ENCODE data around the gene SHC3. TPM values are rescaled to one million over a fixed set of nuclear protein-coding genes. Genes with fewer than 3 reads are reported as not detected.

Gene SHC3
- polyA plus RNA-seq, 1 donor from 2014 or later: 22.9 TPM

DNA sequence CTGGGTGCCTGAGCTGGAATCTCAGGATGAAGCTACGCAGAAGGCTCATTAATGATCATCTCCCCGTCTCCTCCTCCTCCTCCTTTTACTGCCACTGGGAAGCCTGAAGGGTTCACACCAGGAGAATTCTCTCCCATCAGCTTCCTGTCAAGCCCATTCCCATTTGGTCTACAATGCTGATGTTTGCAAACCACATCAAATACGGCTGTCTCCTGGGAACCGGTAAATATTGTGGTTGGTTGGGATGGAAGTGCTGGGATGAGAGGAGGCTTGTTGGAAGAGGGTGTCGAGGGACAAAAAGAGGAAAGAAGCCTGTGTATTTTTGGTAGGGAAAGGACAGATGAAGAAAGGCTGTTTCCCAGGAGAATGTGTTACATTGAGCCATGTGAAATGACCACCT, 200.6 kb downstream of the SHC3 start:
- Histone ChIP-seq H3F3A (ENCODE audit: insufficient read depth, low read length, poor library complexity, severe bottlenecking) (no peaks in the 10 kb centered on the region), H4K20me1 (ENCODE audit: insufficient read depth) (no peaks in the 10 kb centered on the region), H3K9ac (ENCODE audit: low read length) (no peak overlapping the region), H3K4me2 (ENCODE audit: low read length) (no peak overlapping the region), H3K4me3 (ENCODE audit: low read length) (no peak overlapping the region), H3K9me3 (ENCODE audit: low read length) (no peaks in the 10 kb centered on the region), H3K27ac (ENCODE audit: low read length) (no peak overlapping the region), H2AFZ (ENCODE audit: low read depth, low read length) (no peak overlapping the region), H3K36me3 (ENCODE audit: insufficient read depth, low read length) (no peaks in the 10 kb centered on the region), H3K9me2 (ENCODE audit: insufficient read depth, low read length) (no peaks in the 10 kb centered on the region), H3K79me2 (replicated peaks; ENCODE audit: insufficient read depth, low read length) (no peaks in the 10 kb centered on the region), H3K27me3 (ENCODE audit: insufficient read depth, low read depth, low read length) (no peaks in the 10 kb centered on the region)
- TF ChIP-seq, protein P1, sequence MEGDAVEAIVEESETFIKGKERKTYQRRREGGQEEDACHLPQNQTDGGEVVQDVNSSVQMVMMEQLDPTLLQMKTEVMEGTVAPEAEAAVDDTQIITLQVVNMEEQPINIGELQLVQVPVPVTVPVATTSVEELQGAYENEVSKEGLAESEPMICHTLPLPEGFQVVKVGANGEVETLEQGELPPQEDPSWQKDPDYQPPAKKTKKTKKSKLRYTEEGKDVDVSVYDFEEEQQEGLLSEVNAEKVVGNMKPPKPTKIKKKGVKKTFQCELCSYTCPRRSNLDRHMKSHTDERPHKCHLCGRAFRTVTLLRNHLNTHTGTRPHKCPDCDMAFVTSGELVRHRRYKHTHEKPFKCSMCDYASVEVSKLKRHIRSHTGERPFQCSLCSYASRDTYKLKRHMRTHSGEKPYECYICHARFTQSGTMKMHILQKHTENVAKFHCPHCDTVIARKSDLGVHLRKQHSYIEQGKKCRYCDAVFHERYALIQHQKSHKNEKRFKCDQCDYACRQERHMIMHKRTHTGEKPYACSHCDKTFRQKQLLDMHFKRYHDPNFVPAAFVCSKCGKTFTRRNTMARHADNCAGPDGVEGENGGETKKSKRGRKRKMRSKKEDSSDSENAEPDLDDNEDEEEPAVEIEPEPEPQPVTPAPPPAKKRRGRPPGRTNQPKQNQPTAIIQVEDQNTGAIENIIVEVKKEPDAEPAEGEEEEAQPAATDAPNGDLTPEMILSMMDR (IDR thresholded peaks at IDR 0.05; ENCODE audit: poor library complexity, severe bottlenecking): no peak
- no peak for TF ChIP-seq TAF1 (IDR thresholded peaks at IDR 0.05; ENCODE audit: low read depth)
- no peak for TF ChIP-seq MXI1 (conservative IDR thresholded peaks at IDR 0.05; ENCODE audit: poor library complexity, severe bottlenecking)
- TF ChIP-seq RAD21 (conservative IDR thresholded peaks at IDR 0.05): no peak
- no peak for TF ChIP-seq POLR2AphosphoS5 (IDR thresholded peaks at IDR 0.05)
- TF ChIP-seq, protein P2, sequence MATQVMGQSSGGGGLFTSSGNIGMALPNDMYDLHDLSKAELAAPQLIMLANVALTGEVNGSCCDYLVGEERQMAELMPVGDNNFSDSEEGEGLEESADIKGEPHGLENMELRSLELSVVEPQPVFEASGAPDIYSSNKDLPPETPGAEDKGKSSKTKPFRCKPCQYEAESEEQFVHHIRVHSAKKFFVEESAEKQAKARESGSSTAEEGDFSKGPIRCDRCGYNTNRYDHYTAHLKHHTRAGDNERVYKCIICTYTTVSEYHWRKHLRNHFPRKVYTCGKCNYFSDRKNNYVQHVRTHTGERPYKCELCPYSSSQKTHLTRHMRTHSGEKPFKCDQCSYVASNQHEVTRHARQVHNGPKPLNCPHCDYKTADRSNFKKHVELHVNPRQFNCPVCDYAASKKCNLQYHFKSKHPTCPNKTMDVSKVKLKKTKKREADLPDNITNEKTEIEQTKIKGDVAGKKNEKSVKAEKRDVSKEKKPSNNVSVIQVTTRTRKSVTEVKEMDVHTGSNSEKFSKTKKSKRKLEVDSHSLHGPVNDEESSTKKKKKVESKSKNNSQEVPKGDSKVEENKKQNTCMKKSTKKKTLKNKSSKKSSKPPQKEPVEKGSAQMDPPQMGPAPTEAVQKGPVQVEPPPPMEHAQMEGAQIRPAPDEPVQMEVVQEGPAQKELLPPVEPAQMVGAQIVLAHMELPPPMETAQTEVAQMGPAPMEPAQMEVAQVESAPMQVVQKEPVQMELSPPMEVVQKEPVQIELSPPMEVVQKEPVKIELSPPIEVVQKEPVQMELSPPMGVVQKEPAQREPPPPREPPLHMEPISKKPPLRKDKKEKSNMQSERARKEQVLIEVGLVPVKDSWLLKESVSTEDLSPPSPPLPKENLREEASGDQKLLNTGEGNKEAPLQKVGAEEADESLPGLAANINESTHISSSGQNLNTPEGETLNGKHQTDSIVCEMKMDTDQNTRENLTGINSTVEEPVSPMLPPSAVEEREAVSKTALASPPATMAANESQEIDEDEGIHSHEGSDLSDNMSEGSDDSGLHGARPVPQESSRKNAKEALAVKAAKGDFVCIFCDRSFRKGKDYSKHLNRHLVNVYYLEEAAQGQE (IDR thresholded peaks at IDR 0.05; ENCODE audit: borderline replicate concordance): no peak
- no peak for TF ChIP-seq EP300 (conservative IDR thresholded peaks at IDR 0.05; ENCODE audit: poor library complexity, severe bottlenecking)
- no peak for TF ChIP-seq EZH2 (IDR thresholded peaks at IDR 0.05; ENCODE audit: borderline replicate concordance, insufficient read depth, low read length, poor library complexity, severe bottlenecking)
- TF ChIP-seq SMC3 (conservative IDR thresholded peaks at IDR 0.05; ENCODE audit: poor library complexity): no peak

DNA sequence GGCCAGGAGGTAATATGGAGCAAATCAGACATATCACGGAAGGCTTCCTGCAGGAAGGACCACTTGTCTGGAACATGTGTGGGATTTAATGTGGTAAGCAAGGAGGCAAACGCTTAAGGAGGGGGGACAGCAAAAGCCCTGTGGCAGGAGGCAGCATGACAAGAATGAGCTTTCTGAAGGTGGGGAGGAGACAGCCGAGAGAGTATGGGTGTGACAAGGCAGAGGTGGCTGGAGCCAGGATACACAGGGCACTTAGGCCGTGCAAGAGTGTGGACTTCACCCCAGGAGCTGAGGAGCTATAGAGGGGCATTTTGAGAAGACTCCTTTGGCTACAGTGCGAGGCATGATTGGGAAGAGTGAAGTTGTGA, 201.7 kb downstream of the SHC3 start:
- H4K20me1 ChIP-seq (ENCODE audit: insufficient read depth): no peaks in the 10 kb centered on the region
- H3K27ac ChIP-seq (ENCODE audit: low read length): no peak overlapping the region
- H3K9me3 ChIP-seq (ENCODE audit: low read length): no peaks in the 10 kb centered on the region
- H3K9ac ChIP-seq (ENCODE audit: low read length): no peak overlapping the region
- no peak overlapping the region for H3K4me2 ChIP-seq (ENCODE audit: low read length)
- H2AFZ ChIP-seq (ENCODE audit: low read depth, low read length): no peak overlapping the region
- no peaks in the 10 kb centered on the region for H3K9me2 ChIP-seq (ENCODE audit: insufficient read depth, low read length)
- H3K79me2 ChIP-seq (replicated peaks; ENCODE audit: insufficient read depth, low read length): no peaks in the 10 kb centered on the region
- no peak overlapping the region for H3K4me3 ChIP-seq (ENCODE audit: low read length)
- no peaks in the 10 kb centered on the region for H3K36me3 ChIP-seq (ENCODE audit: insufficient read depth, low read length)
- H3K27me3 ChIP-seq (ENCODE audit: insufficient read depth, low read depth, low read length): no peaks in the 10 kb centered on the region
- TF ChIP-seq EP300 (conservative IDR thresholded peaks at IDR 0.05; ENCODE audit: poor library complexity, severe bottlenecking) (no peak), RAD21 (conservative IDR thresholded peaks at IDR 0.05) (no peak), POLR2AphosphoS5 (IDR thresholded peaks at IDR 0.05) (no peak), EZH2 (IDR thresholded peaks at IDR 0.05; ENCODE audit: borderline replicate concordance, insufficient read depth, low read length, poor library complexity, severe bottlenecking) (no peak), MXI1 (conservative IDR thresholded peaks at IDR 0.05; ENCODE audit: poor library complexity, severe bottlenecking) (no peak), TAF1 (IDR thresholded peaks at IDR 0.05; ENCODE audit: low read depth) (no peak), SMC3 (conservative IDR thresholded peaks at IDR 0.05; ENCODE audit: poor library complexity) (no peak)
- TF ChIP-seq, protein P2 (IDR thresholded peaks at IDR 0.05; ENCODE audit: borderline replicate concordance): no peak
- TF ChIP-seq, protein P1 (IDR thresholded peaks at IDR 0.05; ENCODE audit: poor library complexity, severe bottlenecking): no peak
- H3F3A ChIP-seq (ENCODE audit: insufficient read depth, low read length, poor library complexity, severe bottlenecking): no peaks in the 10 kb centered on the region

All from neural cell (in vitro differentiated cells).